Measurements from ENCODE around the gene WEE1. TPM values are rescaled to one million over a fixed set of nuclear protein-coding genes. Genes with fewer than 3 reads are reported as not detected.
"Not testable (repeated sequence)": the region's sequence is repeated elsewhere in the genome, so short reads cannot be mapped to it uniquely, and the experiment has no call there.

The WEE1 gene
- total RNA-seq, 4 donors from 2014 or later, result 14.4 to 40.4 (median 26.2) TPM

DNA sequence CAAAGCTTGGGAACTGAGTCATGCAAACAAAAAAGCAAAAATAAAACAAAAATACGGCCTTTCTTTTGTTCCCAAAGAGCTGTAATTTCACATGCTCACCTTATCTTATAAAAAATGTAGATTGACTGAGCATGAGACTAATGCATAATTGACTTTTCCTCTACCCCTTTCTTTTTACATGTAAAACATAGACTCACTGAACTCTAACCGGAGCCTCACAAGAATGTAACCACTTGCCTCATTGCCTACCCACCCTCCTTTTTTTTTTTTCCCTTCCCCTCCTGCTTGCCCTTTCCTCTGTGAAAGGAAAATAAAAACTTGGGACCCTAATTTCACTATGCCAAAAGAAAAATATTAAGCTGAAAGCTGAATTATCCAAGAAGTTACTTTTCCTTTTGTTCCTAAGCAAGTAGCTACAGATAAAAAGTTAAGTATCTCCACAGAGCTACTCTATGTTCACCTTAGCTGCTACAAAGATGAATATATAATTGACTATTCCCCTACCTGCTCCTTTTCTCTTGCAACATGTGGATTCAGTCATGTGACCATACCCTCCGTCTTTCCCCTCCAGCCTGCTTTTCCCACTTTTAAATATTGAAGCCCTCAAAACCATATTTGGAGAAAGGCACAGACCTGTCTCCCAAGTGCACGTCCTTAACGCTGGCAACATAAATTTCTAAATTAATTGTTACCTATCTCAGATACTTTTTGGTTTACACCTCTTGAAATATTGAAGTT, 39.6 kb upstream of the WEE1 start:
- H3K4me3 ChIP-seq, result no peak overlapping the region
- no peaks in the 10 kb centered on the region for H3K9me3 ChIP-seq
- H3K27me3 ChIP-seq, result no peaks in the 10 kb centered on the region
- H3K4me1 ChIP-seq, result peaks cover 0 to 9% (median 0%) of the 10 kb centered on the region in 4 donors
- no peaks in the 10 kb centered on the region for H3K36me3 ChIP-seq
- no peak for DNase-seq
- TF ChIP-seq, protein P1, sequence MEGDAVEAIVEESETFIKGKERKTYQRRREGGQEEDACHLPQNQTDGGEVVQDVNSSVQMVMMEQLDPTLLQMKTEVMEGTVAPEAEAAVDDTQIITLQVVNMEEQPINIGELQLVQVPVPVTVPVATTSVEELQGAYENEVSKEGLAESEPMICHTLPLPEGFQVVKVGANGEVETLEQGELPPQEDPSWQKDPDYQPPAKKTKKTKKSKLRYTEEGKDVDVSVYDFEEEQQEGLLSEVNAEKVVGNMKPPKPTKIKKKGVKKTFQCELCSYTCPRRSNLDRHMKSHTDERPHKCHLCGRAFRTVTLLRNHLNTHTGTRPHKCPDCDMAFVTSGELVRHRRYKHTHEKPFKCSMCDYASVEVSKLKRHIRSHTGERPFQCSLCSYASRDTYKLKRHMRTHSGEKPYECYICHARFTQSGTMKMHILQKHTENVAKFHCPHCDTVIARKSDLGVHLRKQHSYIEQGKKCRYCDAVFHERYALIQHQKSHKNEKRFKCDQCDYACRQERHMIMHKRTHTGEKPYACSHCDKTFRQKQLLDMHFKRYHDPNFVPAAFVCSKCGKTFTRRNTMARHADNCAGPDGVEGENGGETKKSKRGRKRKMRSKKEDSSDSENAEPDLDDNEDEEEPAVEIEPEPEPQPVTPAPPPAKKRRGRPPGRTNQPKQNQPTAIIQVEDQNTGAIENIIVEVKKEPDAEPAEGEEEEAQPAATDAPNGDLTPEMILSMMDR (IDR thresholded peaks at IDR 0.05), result no peak
- no peak for TF ChIP-seq POLR2A (IDR thresholded peaks at IDR 0.05)
- no peak overlapping the region for H3K27ac ChIP-seq

DNA sequence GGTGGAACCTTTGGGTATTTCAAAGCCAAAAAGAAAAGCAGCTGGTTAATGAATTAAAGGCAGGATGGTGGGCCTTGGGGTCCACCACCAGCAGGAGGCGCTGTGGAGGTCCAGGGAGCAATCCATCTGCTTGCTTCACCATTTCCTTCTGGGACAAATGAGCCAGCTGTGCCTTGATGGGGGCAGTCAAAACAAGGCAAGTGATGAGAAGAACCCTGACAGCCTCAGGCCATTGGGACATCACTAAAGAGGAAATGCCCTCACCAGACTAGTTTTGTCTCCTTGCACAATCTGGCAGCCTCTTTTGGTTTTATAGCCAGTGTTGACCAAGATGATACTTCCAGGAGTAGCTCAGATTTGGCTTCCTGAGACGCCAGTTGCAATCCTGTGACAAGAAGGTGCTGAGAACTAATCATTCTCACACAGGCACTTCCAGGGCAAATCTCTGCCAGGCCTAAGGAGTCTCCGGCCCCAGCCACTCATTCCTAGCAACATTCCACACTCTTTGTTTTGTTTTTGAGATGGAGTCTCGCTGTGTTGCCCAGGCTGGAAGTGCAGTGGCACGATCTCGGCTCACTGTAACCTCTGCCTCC, 38.2 kb upstream of the WEE1 start:
- Histone ChIP-seq H3K4me1 (no peaks in the 10 kb centered on the region), H3K9me3 (no peaks in the 10 kb centered on the region), H3K27ac (peak overlapping the region in 1 of 4 donors; percentile 13), H3K27me3 (no peaks in the 10 kb centered on the region), H3K4me3 (no peak overlapping the region), H3K36me3 (no peaks in the 10 kb centered on the region)
- peak; percentile 82 to 93 (median 86) for DNase-seq
- no peak for TF ChIP-seq POLR2A (IDR thresholded peaks at IDR 0.05)
- TF ChIP-seq, protein P1 (IDR thresholded peaks at IDR 0.05), result peak; percentile 78 to 90 (median 80)

DNA sequence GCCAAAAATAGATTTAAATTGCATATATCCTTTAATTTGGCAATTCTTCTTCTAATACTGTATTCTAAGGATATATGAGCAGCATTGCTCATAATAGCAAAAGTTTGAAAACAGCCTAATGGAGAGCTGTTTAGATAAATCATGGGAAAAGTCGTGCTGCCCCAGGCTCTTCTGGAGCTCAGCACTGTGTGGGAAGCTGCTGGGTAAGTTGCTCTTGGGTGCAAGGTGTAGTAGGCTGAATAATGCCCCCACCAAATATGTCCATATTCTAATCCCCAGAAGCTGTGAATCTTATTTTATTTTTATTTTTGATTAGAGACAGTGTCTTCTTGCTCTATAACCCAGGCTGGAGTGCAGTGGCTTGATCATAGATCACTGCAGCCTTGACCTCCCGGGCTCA, 34.9 kb upstream of the WEE1 start:
- no peak for TF ChIP-seq POLR2A (IDR thresholded peaks at IDR 0.05)
- TF ChIP-seq, protein P1 (IDR thresholded peaks at IDR 0.05), result no peak
- Histone ChIP-seq H3K36me3 (no peaks in the 10 kb centered on the region), H3K27me3 (no peaks in the 10 kb centered on the region), H3K4me3 (no peak overlapping the region), H3K9me3 (no peaks in the 10 kb centered on the region), H3K27ac (no peak overlapping the region), H3K4me1 (no peaks in the 10 kb centered on the region)
- DNase-seq, result no peak

DNA sequence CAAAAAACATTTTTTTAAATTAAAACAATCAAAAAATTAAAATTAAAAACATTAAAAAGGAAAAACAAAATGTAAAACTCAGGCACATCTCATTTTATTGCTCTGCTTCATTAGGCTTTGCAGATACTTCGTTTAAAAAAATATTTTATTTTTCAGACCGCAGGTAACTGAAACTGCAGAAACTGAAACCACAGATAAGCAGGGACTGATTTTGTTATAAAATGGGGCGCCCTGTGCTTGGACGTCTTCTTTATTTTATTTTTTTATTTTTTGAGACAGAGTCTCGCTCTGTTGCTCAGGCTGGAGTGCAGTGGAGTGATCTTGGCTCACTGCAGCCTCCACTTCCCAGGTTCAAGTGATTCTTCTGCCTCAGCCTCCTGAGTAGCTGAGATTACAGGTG, 24.3 kb upstream of the WEE1 start:
- not testable (repeated sequence) for DNase-seq, H3K4me1 ChIP-seq, H3K9me3 ChIP-seq, H3K27me3 ChIP-seq, H3K36me3 ChIP-seq, H3K4me3 ChIP-seq, H3K27ac ChIP-seq

DNA sequence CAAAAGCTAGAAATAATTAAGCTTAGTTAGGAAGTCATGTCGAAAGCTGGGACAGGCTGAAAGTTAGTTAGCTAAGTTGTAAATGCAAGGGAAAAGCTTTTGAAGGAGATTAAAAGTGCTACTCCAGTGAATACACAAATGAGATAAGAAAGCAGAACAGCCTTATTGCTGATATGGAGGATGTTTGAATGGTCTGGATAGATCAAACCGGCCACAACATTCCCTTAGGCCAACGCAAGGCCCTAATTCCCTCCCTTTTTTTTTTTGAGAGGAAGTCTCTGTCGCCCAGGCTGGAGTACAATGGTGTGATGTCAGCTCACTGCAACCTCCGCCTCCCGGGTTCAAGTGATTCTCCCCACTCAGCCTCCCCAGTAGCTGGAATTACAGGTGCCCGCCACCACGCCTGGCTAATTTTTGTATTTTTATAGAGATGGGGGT, 23.3 kb upstream of the WEE1 start:
- no peak for DNase-seq
- no peaks in the 10 kb centered on the region for H3K36me3 ChIP-seq
- H3K9me3 ChIP-seq, result no peaks in the 10 kb centered on the region
- no peaks in the 10 kb centered on the region for H3K27me3 ChIP-seq
- no peak overlapping the region for H3K27ac ChIP-seq
- no peak overlapping the region for H3K4me3 ChIP-seq
- TF ChIP-seq, protein P1 (IDR thresholded peaks at IDR 0.05), result no peak
- TF ChIP-seq POLR2A (IDR thresholded peaks at IDR 0.05), result no peak
- H3K4me1 ChIP-seq, result no peaks in the 10 kb centered on the region

DNA sequence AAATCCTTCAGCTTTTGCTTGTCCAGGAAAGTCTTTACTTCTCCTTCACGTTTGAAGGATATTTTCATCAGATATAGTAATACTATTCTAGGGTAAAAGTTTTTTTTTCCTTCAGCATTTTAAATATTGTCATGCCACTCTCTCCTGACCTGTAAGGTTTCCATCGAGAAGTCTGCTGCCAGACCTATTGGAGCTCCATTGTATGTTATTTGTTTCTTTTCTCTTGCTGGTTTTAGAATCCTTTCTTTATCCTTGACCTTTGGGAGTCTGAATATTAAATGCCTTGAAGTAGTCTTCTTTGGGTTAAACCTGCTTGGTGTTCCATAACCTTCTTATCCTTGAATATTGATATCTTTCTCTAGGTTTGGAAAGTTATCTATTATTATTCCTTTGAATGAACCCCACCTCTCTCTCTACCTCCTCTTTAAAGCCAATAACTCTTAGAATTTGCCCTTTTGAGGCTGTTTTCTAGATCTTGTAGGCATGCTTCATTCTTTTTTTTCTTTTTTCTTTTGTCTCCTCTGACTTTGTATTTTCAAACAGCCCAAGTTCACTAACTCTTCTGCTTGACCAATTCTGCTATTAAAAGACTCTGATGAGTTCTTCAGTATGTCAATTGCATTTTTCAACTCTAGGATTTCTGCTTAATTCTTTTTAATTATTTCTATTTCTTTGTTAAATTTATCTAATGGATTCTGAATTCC, 12.0 kb upstream of the WEE1 start:
- TF ChIP-seq, protein P1 (IDR thresholded peaks at IDR 0.05), result no peak
- no peak for TF ChIP-seq POLR2A (IDR thresholded peaks at IDR 0.05)
- peaks cover 0 to 3% (median 0%) of the 10 kb centered on the region in 4 donors for H3K4me1 ChIP-seq
- H3K4me3 ChIP-seq, result no peak overlapping the region
- no peak for DNase-seq
- H3K27me3 ChIP-seq, result no peaks in the 10 kb centered on the region
- no peaks in the 10 kb centered on the region for H3K9me3 ChIP-seq
- no peak overlapping the region for H3K27ac ChIP-seq
- H3K36me3 ChIP-seq, result no peaks in the 10 kb centered on the region

Data from Peyer's patch (tissue), 4 donors.